A549 (cell line): ENCODE results near the gene FIBCD1.

ENCODE experiments used
- BHLHE40 ChIP-seq: IDR thresholded peaks from 2 replicates; pipeline ENCODE4 v1.6.1; 2012; ENCODE audit warnings: low read depth, low read length, inconsistent platforms
- CHD4 ChIP-seq: fragments of 200-600 bp; sonication (generic); IDR thresholded peaks from 2 replicates; pipeline ENCODE4 v1.6.1; 2016; ENCODE audit warnings: antibody characterized with exemption, mild to moderate bottlenecking, borderline replicate concordance
- E2F6 ChIP-seq: IDR thresholded peaks from 2 replicates; pipeline ENCODE4 v1.6.1; 2012; ENCODE audit warnings: low read depth, borderline replicate concordance
- EP300 ChIP-seq, 2 experiments: fragments of >200 bp; sonication (Bioruptor Twin); formaldehyde crosslinking; IDR thresholded peaks; 2 replicates in 1 of 2; 3 replicates in 1 of 2; pipeline ENCODE4 v1.6.1; 2016 to 2017
- HOXB5 ChIP-seq: fragments of 250-450 bp; sonication (Bioruptor Pico); IDR thresholded peaks from 2 replicates; pipeline ENCODE4 v1.5.0; 2020; ENCODE audit warnings: mild to moderate bottlenecking, moderate library complexity
- MYC ChIP-seq: IDR thresholded peaks from 2 replicates; pipeline ENCODE4 v1.6.1; 2012; ENCODE audit warnings: mild to moderate bottlenecking, inconsistent platforms, low read length, improper control_type of control experiment, borderline replicate concordance
- PBX3 ChIP-seq: IDR thresholded peaks from 2 replicates; pipeline ENCODE4 v1.6.1; 2012
- POLR2A ChIP-seq: IDR thresholded peaks from 2 replicates; pipeline ENCODE4 v1.6.1; 2012; ENCODE audit warnings: mild to moderate bottlenecking, low read length
- RAD21 ChIP-seq, 2 experiments: fragments of >200 bp in 1 of 2; sonication (Bioruptor Twin) in 1 of 2; formaldehyde crosslinking in 1 of 2; IDR thresholded peaks in 1 of 2; conservative IDR thresholded peaks in 1 of 2; 2 replicates in 1 of 2; 3 replicates in 1 of 2; pipeline ENCODE4 v1.6.1; 2012 to 2018; ENCODE audit warnings: inconsistent platforms in 1 of 2
- RFX5 ChIP-seq: fragments of 450-650 bp; IDR thresholded peaks from 2 replicates; pipeline ENCODE4 v1.7.1; 2014; ENCODE audit warnings: antibody characterized with exemption, mild to moderate bottlenecking, moderate library complexity
- SMC3 ChIP-seq: fragments of >200 bp; sonication (Bioruptor Twin); formaldehyde crosslinking; IDR thresholded peaks from 3 replicates; pipeline ENCODE4 v1.6.1; 2018; ENCODE audit warnings: inconsistent platforms
- ZFP36 ChIP-seq: fragments of 450-650 bp; IDR thresholded peaks from 2 replicates; pipeline ENCODE4 v1.6.1; 2014; ENCODE audit warnings: borderline replicate concordance; ENCODE audit not compliant: partially characterized antibody
- TF ChIP-seq, protein P1 (sequence below): fragments of >200 bp; sonication (Bioruptor Twin); formaldehyde crosslinking; IDR thresholded peaks from 3 replicates; pipeline ENCODE4 v1.5.1; 2016

DNA sequence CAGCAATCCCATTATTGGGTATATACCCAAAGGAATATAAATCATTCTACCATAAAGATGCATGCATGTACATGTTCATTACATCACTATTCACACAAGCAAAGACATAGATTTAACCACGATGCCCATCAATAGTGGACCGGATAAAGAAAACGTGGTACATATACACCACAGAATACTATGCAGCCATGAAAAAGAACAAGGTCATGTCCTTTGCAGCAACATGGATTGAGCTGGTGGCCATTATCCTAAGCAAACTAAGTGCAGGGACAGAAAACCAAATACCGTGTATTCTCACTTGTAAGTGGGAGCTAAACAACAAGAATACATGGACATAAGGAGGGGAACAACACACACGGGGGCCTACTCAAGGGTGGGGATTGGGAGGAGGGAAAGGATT, 36.1 kb upstream of the FIBCD1 start:
- TF ChIP-seq RAD21 (conservative IDR thresholded peaks at IDR 0.05 in 1 of 2, IDR thresholded peaks at IDR 0.05 in 1 of 2) (no peak), EP300 (IDR thresholded peaks at IDR 0.05) (no peak), BHLHE40 (no peak), PBX3 (no peak), E2F6 (no peak), POLR2A (no peak), MYC (no peak), RFX5 (no peak), ZFP36 (no peak), HOXB5 (no peak), CHD4 (no peak), SMC3 (no peak)
- TF ChIP-seq, protein P1, sequence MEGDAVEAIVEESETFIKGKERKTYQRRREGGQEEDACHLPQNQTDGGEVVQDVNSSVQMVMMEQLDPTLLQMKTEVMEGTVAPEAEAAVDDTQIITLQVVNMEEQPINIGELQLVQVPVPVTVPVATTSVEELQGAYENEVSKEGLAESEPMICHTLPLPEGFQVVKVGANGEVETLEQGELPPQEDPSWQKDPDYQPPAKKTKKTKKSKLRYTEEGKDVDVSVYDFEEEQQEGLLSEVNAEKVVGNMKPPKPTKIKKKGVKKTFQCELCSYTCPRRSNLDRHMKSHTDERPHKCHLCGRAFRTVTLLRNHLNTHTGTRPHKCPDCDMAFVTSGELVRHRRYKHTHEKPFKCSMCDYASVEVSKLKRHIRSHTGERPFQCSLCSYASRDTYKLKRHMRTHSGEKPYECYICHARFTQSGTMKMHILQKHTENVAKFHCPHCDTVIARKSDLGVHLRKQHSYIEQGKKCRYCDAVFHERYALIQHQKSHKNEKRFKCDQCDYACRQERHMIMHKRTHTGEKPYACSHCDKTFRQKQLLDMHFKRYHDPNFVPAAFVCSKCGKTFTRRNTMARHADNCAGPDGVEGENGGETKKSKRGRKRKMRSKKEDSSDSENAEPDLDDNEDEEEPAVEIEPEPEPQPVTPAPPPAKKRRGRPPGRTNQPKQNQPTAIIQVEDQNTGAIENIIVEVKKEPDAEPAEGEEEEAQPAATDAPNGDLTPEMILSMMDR: no peak
